Caco-2 (cell line): Measurements from ENCODE around the gene SF3B5. TPM values are rescaled to one million over a fixed set of nuclear protein-coding genes. Genes with fewer than 3 reads are reported as not detected.
A peak's percentile ranks its signal among the peaks of the same experiment; 100 is the strongest.

Experiments
- BruUV-seq: library from RNA; stranded (reverse); fragments of 400-500 nt; replicated peaks from 2 replicates; lab custom pipeline; 2021; lab: Mats Ljungman, UMichigan
- CTCF ChIA-PET: fragments of 300-600 bp; sonication (Branson Sonifier 250); formaldehyde crosslinking; loops from one replicate; lab custom pipeline; 2022; ENCODE audit warnings: antibody characterized with exemption; lab: Charles Lee
- POLR2A ChIA-PET: fragments of 300-600 bp; sonication (Branson Sonifier 250); formaldehyde crosslinking; loops from one replicate; lab custom pipeline; 2022; ENCODE audit warnings: antibody characterized with exemption; lab: Charles Lee
- DNase-seq, 2 experiments: peaks; one replicate each; pipeline versions ENCODE4 v3.0.0 to v3.0.0-alpha.2; 2020 to 2022
- H3K27me3 ChIP-seq: replicated peaks from 2 replicates; pipeline ENCODE4 v1.6.0; 2011; ENCODE audit warnings: low read length; ENCODE audit not compliant: control insufficient read depth, insufficient read depth
- H3K36me3 ChIP-seq: 2 replicates; pipeline ENCODE4 v1.5.1; 2011; ENCODE audit warnings: low read length; ENCODE audit not compliant: control insufficient read depth, insufficient read depth
- H3K4me1 ChIP-seq: fragments of 250-450 bp; sonication (Bioruptor Pico); 2 replicates; pipeline ENCODE4 v1.5.1; 2020; ENCODE audit warnings: mild to moderate bottlenecking
- H3K4me3 ChIP-seq: 2 replicates; pipeline ENCODE4 v1.5.1; 2011; ENCODE audit warnings: low read depth, mild to moderate bottlenecking, control low read depth, low read length
- H3K9me3 ChIP-seq: fragments of 250-450 bp; sonication (Bioruptor Pico); 2 replicates; pipeline ENCODE4 v1.5.1; 2020; ENCODE audit warnings: mild to moderate bottlenecking, moderate library complexity
- H3K27ac Mint-ChIP-seq: one replicate; pipeline ENCODE4 v1.8.0; 2022; ENCODE audit warnings: mixed read lengths; ENCODE audit not compliant: unreplicated experiment
- H3K27me3 Mint-ChIP-seq: one replicate; pipeline ENCODE4 v1.8.0; 2022; ENCODE audit warnings: mixed read lengths; ENCODE audit not compliant: insufficient read depth, unreplicated experiment
- H3K36me3 Mint-ChIP-seq: one replicate; pipeline ENCODE4 v1.8.0; 2022; ENCODE audit warnings: mild to moderate bottlenecking, mixed read lengths; ENCODE audit not compliant: insufficient read depth, unreplicated experiment
- H3K4me1 Mint-ChIP-seq: one replicate; pipeline ENCODE4 v1.8.0; 2022; ENCODE audit warnings: low read depth, mixed read lengths; ENCODE audit not compliant: unreplicated experiment
- H3K4me3 Mint-ChIP-seq: one replicate; pipeline ENCODE4 v1.8.0; 2022; ENCODE audit warnings: mild to moderate bottlenecking, moderate library complexity, mixed read lengths; ENCODE audit not compliant: unreplicated experiment
- H3K9me3 Mint-ChIP-seq: one replicate; pipeline ENCODE4 v1.8.0; 2022; ENCODE audit warnings: mixed read lengths; ENCODE audit not compliant: unreplicated experiment
- intact Hi-C: fragments of 100-400 bp; cut with micrococcal nuclease; formaldehyde crosslinking; loops from one replicate; pipeline ENCODE4 v1.10.0; 2022; ENCODE audit not compliant: unreplicated experiment
- total RNA-seq: library from RNA; stranded (reverse); gene quantifications from 2 replicates; pipeline ENCODE4 v1.2.3, GENCODE V29; 2022
- TF ChIP-seq, protein P1 (sequence below), 2 experiments: fragments of 200-600 bp in 1 of 2; IDR thresholded peaks; 1 replicate in 1 of 2; 2 replicates in 1 of 2; pipeline versions ENCODE4 v1.5.1 to v1.8.0; 2011 to 2022; ENCODE audit warnings: antibody characterized with exemption in 1 of 2, control low read depth in 1 of 2, inconsistent platforms in 1 of 2, low read depth in 1 of 2, low read length in 1 of 2, mild to moderate bottlenecking in 1 of 2, moderate library complexity in 1 of 2; ENCODE audit not compliant: insufficient read depth in 1 of 2, severe bottlenecking in 1 of 2, unreplicated experiment in 1 of 2

Gene SF3B5
- total RNA-seq, 1 experiment from 2014 or later = 84.6 TPM

DNA sequence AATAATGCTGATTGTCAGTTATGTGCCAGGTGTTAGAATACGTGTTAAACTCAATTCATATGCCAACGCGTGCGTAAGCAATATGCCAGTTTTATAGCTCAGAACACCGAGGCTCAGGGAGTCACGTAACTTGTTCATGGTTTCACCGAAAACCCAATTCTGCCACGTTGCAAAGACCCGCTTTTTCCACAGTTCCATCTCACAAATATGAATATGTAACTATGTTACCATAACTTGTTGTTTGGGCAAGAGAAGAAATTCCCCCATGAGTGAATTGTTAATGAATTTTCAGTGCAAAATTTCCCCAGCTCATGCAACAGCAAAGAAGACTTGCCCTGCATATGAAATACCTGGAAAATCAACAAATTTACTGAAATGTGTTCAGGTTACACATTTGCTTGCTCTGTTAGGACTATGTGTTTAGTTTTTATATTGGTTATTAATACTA is 30.1 kb downstream of the SF3B5 start:
- BruUV-seq = no TSS peak
- no peaks in the 10 kb centered on the region for H3K36me3 Mint-ChIP-seq
- DNase-seq = no peak
- CTCF ChIA-PET = no interaction called here
- intact Hi-C loops = no loop called here
- H3K27me3 Mint-ChIP-seq = peaks cover 35% of the 10 kb centered on the region
- no peaks in the 10 kb centered on the region for H3K9me3 Mint-ChIP-seq
- TF ChIP-seq, protein P1, sequence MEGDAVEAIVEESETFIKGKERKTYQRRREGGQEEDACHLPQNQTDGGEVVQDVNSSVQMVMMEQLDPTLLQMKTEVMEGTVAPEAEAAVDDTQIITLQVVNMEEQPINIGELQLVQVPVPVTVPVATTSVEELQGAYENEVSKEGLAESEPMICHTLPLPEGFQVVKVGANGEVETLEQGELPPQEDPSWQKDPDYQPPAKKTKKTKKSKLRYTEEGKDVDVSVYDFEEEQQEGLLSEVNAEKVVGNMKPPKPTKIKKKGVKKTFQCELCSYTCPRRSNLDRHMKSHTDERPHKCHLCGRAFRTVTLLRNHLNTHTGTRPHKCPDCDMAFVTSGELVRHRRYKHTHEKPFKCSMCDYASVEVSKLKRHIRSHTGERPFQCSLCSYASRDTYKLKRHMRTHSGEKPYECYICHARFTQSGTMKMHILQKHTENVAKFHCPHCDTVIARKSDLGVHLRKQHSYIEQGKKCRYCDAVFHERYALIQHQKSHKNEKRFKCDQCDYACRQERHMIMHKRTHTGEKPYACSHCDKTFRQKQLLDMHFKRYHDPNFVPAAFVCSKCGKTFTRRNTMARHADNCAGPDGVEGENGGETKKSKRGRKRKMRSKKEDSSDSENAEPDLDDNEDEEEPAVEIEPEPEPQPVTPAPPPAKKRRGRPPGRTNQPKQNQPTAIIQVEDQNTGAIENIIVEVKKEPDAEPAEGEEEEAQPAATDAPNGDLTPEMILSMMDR (IDR thresholded peaks at IDR 0.05; ENCODE audit: insufficient read depth in 1 of 2, low read depth in 1 of 2, low read length in 1 of 2, severe bottlenecking in 1 of 2, unreplicated experiment in 1 of 2) = no peak
- Histone ChIP-seq H3K4me3 (no peak overlapping the region), H3K9me3 (no peaks in the 10 kb centered on the region), H3K36me3 (no peaks in the 10 kb centered on the region), H3K4me1 (peaks cover 3% of the 10 kb centered on the region; the same call in 1 of the 2 replicates), H3K27me3 (no peaks in the 10 kb centered on the region; the same call in 1 of the 2 replicates)
- POLR2A ChIA-PET = no interaction called here
- no peak overlapping the region for H3K27ac Mint-ChIP-seq
- peak overlapping the region; percentile 90 for H3K4me3 Mint-ChIP-seq
- H3K4me1 Mint-ChIP-seq = no peaks in the 10 kb centered on the region

DNA sequence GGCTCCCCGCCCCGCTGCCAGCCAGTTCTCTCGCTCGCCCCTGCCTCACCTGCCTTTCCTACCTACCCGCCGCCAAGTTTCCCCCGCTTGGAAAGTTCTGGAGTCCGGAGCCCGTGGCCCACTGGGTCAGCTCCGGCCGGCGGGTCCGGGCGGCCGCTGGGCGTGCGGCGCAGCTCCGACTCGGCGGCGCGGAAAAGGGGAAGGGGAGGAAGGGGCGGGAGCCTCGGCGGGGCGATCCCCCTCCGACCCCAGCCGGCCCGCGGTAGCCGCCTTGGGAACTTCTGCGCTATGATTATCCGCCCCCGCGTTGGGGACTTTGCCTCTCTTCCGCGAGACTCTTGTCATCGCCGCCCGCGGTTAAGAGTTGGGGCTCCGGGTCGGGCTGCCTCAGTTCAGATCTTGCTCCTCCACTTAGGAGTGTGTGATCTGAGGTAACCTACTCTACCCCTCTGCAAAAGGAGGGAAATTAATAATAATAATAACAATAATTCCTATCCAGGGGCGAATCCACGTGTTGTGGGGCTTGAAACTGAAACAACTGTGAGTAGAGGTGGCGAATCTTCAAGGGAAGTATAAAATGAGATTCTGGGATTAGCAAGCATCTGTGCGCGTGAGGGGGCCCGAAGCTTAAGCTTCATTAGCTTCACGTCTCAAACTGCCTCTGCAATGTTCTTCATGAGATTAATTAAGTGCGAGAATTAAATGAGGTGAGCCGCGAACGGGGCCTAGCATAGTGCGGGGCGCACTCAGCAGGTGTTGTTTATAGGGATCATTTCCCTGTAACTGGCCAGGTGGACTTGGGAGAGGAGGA is 30.8 kb downstream of the SF3B5 start:
- no peaks in the 10 kb centered on the region for H3K9me3 Mint-ChIP-seq
- H3K36me3 Mint-ChIP-seq = no peaks in the 10 kb centered on the region
- TSS peak; percentile 35 for BruUV-seq
- ChIA-PET CTCF (interaction anchor here (0.7 to 1.3 kb wide), 3 partner anchors 23 to 416 kb away, joined by 3 to 5 read pairs (median 3); no protein-coding TSS in a partner anchor), POLR2A (interaction anchor here (0.6 to 1.0 kb wide), 2 partner anchors 31 to 79 kb away, joined by 3 read pairs; partner anchors contain the start of gene SF3B5)
- H3K27ac Mint-ChIP-seq = no peak overlapping the region
- H3K4me1 Mint-ChIP-seq = no peaks in the 10 kb centered on the region
- TF ChIP-seq, protein P1 (IDR thresholded peaks at IDR 0.05; ENCODE audit: insufficient read depth in 1 of 2, low read depth in 1 of 2, low read length in 1 of 2, severe bottlenecking in 1 of 2, unreplicated experiment in 1 of 2) = no peak
- no peaks in the 10 kb centered on the region for H3K9me3 ChIP-seq
- H3K27me3 Mint-ChIP-seq = peaks cover 32% of the 10 kb centered on the region
- peak in 1 of 2 experiments; percentile 4 for DNase-seq
- intact Hi-C loops = loop anchor here (1.0 to 5.0 kb wide), 2 partner anchors 31 to 122 kb away; partner anchors contain the start of gene SF3B5
- no peaks in the 10 kb centered on the region for H3K36me3 ChIP-seq
- H3K27me3 ChIP-seq = no peaks in the 10 kb centered on the region; the same call in 1 of the 2 replicates
- peak overlapping the region; percentile 90 for H3K4me3 Mint-ChIP-seq
- H3K4me3 ChIP-seq = peak overlapping the region; percentile 80
- H3K4me1 ChIP-seq = peaks cover 3% of the 10 kb centered on the region; the same call in 1 of the 2 replicates

DNA sequence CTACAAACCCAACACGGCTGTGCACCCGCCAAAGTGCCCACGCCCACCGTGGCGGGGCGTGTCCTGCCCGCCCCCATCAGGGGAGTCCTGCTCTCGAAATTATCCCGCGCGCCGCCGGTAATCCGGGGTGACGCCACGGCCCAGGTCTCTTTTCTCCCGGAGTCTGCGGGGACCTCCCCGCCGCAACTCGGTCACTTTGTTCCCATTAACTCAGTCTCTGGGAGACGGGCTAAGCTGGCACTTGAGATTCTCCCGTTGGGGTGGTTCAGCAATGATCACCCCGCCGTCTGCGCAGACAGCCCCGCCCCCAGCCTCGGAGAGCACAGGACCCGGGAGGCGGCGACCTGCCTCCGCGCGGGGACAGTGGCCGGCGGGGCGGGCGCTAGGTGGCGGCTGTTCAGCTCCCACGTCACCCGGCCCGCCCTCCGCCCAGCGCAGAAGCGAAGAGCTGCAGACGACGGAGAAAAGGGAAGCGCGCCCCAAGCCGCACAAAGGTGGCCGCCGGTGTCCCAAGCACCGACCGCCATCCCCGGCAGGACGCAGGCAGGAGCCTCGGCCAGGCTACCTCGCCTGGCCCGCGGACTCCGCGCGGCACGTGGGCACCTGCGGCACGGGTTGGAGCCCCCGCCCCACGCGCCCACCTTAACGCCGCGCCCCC is 31.5 kb downstream of the SF3B5 start:
- Mint-ChIP-seq H3K4me1 (no peaks in the 10 kb centered on the region), H3K9me3 (no peaks in the 10 kb centered on the region), H3K27me3 (peaks cover 31% of the 10 kb centered on the region), H3K27ac (no peak overlapping the region), H3K36me3 (no peaks in the 10 kb centered on the region), H3K4me3 (peak overlapping the region; percentile 90)
- Histone ChIP-seq H3K4me3 (peak overlapping the region; percentile 80), H3K36me3 (no peaks in the 10 kb centered on the region), H3K9me3 (no peaks in the 10 kb centered on the region), H3K4me1 (peaks cover 3% of the 10 kb centered on the region; the same call in 1 of the 2 replicates), H3K27me3 (no peaks in the 10 kb centered on the region; the same call in 1 of the 2 replicates)
- intact Hi-C loops = loop anchor here (1.0 to 5.0 kb wide), 2 partner anchors 31 to 122 kb away; partner anchors contain the start of gene SF3B5
- TF ChIP-seq, protein P1 (IDR thresholded peaks at IDR 0.05; ENCODE audit: insufficient read depth in 1 of 2, low read depth in 1 of 2, low read length in 1 of 2, severe bottlenecking in 1 of 2, unreplicated experiment in 1 of 2) = peak in 1 of 2 experiments; percentile 21
- POLR2A ChIA-PET = interaction anchor here (0.6 to 1.0 kb wide), 2 partner anchors 32 to 80 kb away, joined by 3 read pairs; partner anchors contain the start of gene SF3B5
- DNase-seq = peak; percentile 83 to 89
- no TSS peak for BruUV-seq
- CTCF ChIA-PET = interaction anchor here (0.7 to 1.3 kb wide), 3 partner anchors 24 to 416 kb away, joined by 3 to 5 read pairs (median 3); no protein-coding TSS in a partner anchor
